Neural progenitor cell (in vitro differentiated cells): ENCODE measurements around the gene TMEM140.

Experiments used
- CTCF ChIP-seq: fragments of 200-600 bp; sonication (generic); IDR thresholded peaks from 2 replicates; pipeline ENCODE4 v1.5.1; 2017; ENCODE audit warnings: antibody characterized with exemption, mild to moderate bottlenecking
- EZH2 ChIP-seq: fragments of 200-600 bp; sonication (generic); IDR thresholded peaks from 2 replicates; pipeline ENCODE4 v1.6.1; 2017; ENCODE audit warnings: antibody characterized with exemption, mild to moderate bottlenecking, moderate library complexity

- TF ChIP-seq EZH2 (no peak), CTCF (no peak)
Measured at GRCh38 chr7:135174941-135175340, 27.1 kb downstream of the TMEM140 start.
